Kidney (tissue), 14 donors: ENCODE results near the gene ZG16B. TPM values are rescaled to one million over a fixed set of nuclear protein-coding genes. Genes with fewer than 3 reads are reported as not detected.

Source experiments
- DNase-seq, 5 donors: peaks; one replicate each; pipeline ENCODE4 v3.0.0-alpha.2; 2013 to 2020
- FAIRE-seq: peaks from 2 replicates; lab custom pipeline; 2012; peaks lifted over from hg19 to GRCh38; lab: Jason Lieb, UNC
- H3K27ac ChIP-seq, 2 donors: one replicate each; pipeline ENCODE4 v1.7.0; 2013; ENCODE audit warnings: low read depth in 2 of 2, low read length in 2 of 2, inconsistent platforms in 1 of 2
- H3K27me3 ChIP-seq: one replicate; pipeline ENCODE4 v1.7.1; 2013; ENCODE audit warnings: low read length, inconsistent platforms; ENCODE audit not compliant: control insufficient read depth, insufficient read depth
- H3K36me3 ChIP-seq, 3 donors: one replicate each; pipeline versions ENCODE4 v1.7.0 to v1.7.1; 2013; ENCODE audit warnings: low read length in 3 of 3, control low read depth in 1 of 3, inconsistent platforms in 1 of 3; ENCODE audit not compliant: insufficient read depth in 3 of 3, control insufficient read depth in 2 of 3
- H3K4me1 ChIP-seq, 3 donors: one replicate each; pipeline versions ENCODE4 v1.7.0 to v1.7.1; 2013; ENCODE audit warnings: low read length in 3 of 3, inconsistent platforms in 1 of 3, low read depth in 1 of 3; ENCODE audit not compliant: control insufficient read depth in 2 of 3, insufficient read depth in 2 of 3
- H3K4me3 ChIP-seq, 3 donors: one replicate each; pipeline versions ENCODE4 v1.7.0 to v1.8.1; 2013; ENCODE audit warnings: low read length in 3 of 3, control low read depth in 1 of 3, inconsistent platforms in 1 of 3
- H3K9ac ChIP-seq, 3 donors: one replicate each; pipeline versions ENCODE4 v1.7.0 to v1.7.1; 2013; ENCODE audit warnings: low read length in 3 of 3, control low read depth in 1 of 3, inconsistent platforms in 1 of 3
- H3K9me3 ChIP-seq, 3 donors: one replicate each; pipeline versions ENCODE4 v1.7.0 to v1.7.1; 2013; ENCODE audit warnings: low read length in 3 of 3, control low read depth in 1 of 3, inconsistent platforms in 1 of 3; ENCODE audit not compliant: control insufficient read depth in 2 of 3, insufficient read depth in 1 of 3
- intact Hi-C: fragments of 100-400 bp; cut with DNase I; formaldehyde crosslinking; loops from one replicate; pipeline ENCODE4 v1.11.1; 2022
- polyA plus RNA-seq: library from polyadenylated mRNA; stranded (reverse); fragments of 350-450 nt; fragmentation: Illumina TruSeq; extraction: RNeasy Lipid Tissue Mini Kit (QIAGEN cat#74804); gene quantifications from one replicate; pipeline ENCODE4 v1.2.3, GENCODE V29; 2014; ENCODE audit warnings: low read depth, low replicate concordance; ENCODE audit not compliant: insufficient read depth
- total RNA-seq: library from RNA; stranded (reverse); fragmentation: NEBNext Ultra II Directional; extraction: Animal tissue kit (Norgen Biotek cat#: 25700); gene quantifications from one replicate; pipeline ENCODE4 v1.2.1, GENCODE V29; 2021
- TF ChIP-seq, protein P1 (sequence below): IDR thresholded peaks from 3 replicates; pipeline ENCODE4 v1.5.1; 2012; ENCODE audit warnings: mild to moderate bottlenecking, moderate library complexity, borderline replicate concordance; ENCODE audit not compliant: insufficient read depth; ENCODE audit errors: extremely low read depth
- donor health status: control.
- donor health status: control.
- donor health status: control.
- donor health status: control.
- donor health status: control.
- donor health status: DM: yes; HTN: yes; CAD: no.
- donor health status: Normal renal cell carcinoma (clear cell type).

Gene ZG16B
- total and polyA plus RNA-seq, 2 donors from 2014 or later, result 0.69 to 0.98 TPM

- no peak for DNase-seq
- TF ChIP-seq, protein P1, sequence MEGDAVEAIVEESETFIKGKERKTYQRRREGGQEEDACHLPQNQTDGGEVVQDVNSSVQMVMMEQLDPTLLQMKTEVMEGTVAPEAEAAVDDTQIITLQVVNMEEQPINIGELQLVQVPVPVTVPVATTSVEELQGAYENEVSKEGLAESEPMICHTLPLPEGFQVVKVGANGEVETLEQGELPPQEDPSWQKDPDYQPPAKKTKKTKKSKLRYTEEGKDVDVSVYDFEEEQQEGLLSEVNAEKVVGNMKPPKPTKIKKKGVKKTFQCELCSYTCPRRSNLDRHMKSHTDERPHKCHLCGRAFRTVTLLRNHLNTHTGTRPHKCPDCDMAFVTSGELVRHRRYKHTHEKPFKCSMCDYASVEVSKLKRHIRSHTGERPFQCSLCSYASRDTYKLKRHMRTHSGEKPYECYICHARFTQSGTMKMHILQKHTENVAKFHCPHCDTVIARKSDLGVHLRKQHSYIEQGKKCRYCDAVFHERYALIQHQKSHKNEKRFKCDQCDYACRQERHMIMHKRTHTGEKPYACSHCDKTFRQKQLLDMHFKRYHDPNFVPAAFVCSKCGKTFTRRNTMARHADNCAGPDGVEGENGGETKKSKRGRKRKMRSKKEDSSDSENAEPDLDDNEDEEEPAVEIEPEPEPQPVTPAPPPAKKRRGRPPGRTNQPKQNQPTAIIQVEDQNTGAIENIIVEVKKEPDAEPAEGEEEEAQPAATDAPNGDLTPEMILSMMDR, result no peak
- FAIRE-seq, result no peak
Observed at GRCh38 chr16:2815299-2815771, 14.8 kb upstream of the ZG16B start.

DNA sequence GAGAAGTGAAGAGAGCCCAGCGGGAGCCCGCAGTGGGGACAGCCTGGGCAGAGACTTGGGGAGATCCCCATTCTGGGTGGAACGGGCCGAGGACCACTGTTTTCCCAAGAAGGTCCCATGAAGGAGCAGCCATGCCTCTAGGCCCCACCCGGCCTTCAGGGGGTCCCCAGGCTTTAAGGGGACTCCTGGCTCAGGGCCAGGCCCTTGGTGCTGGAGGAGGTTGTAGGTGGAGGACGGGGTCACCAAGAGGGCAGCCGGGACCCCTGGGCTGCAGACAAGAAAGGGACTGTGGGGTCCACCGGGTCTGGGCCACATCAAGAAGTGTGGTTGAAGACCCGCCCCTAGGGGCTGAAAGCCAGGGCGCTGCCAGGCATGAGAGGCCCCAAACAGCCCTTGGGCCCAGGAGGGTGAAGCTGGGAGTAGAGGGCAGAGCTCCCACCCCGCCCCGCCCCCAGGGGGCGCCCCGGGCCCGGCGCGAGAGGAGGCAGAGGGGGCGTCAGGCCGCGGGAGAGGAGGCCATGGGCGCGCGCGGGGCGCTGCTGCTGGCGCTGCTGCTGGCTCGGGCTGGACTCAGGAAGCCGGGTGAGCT, 13.3 kb upstream of the ZG16B start, which contains the start of gene PRSS21:
TSS of gene PRSS21 (plus strand) at position 487 of the 589 bp plus-strand sequence. CDS start at position 519, 32 bp downstream.
- DNase-seq (no peak), FAIRE-seq (no peak)
- H3K36me3 ChIP-seq, result no peaks in the 10 kb centered on the region
- H3K9me3 ChIP-seq, result no peaks in the 10 kb centered on the region
- intact Hi-C loops, result no loop called here
- H3K4me3 ChIP-seq, result no peak within 1 kb of the TSS
- TF ChIP-seq, protein P1, result no peak
- H3K4me1 ChIP-seq, result no peaks in the 10 kb centered on the region
- H3K27me3 ChIP-seq, result no peaks in the 10 kb centered on the region
- no peak within 1 kb of the TSS for H3K9ac ChIP-seq
- no peak within 1 kb of the TSS for H3K27ac ChIP-seq

More at GRCh38 chr16:2815299-2815771, 14.8 kb upstream of the ZG16B start:
- Histone ChIP-seq H3K4me1 (no peaks in the 10 kb centered on the region), H3K36me3 (no peaks in the 10 kb centered on the region), H3K27me3 (no peaks in the 10 kb centered on the region), H3K9ac (no peak overlapping the region), H3K27ac (no peak overlapping the region), H3K4me3 (no peak overlapping the region), H3K9me3 (no peaks in the 10 kb centered on the region)
- intact Hi-C loops, result no loop called here

- intact Hi-C loops, result no loop called here
Observed at GRCh38 chr16:2817340-2818271, 12.5 kb upstream of the ZG16B start.

More at GRCh38 chr16:2817340-2818271, 12.5 kb upstream of the ZG16B start:
- Histone ChIP-seq H3K27ac (no peak overlapping the region), H3K36me3 (no peaks in the 10 kb centered on the region), H3K9me3 (no peaks in the 10 kb centered on the region), H3K9ac (no peak overlapping the region), H3K27me3 (no peaks in the 10 kb centered on the region), H3K4me3 (no peak overlapping the region), H3K4me1 (no peaks in the 10 kb centered on the region)
- no peak for DNase-seq
- TF ChIP-seq, protein P1, result no peak
- no peak for FAIRE-seq
